Adrenal gland (tissue), 12 donors: Measurements from ENCODE around the gene APLP2. TPM values are rescaled to one million over a fixed set of nuclear protein-coding genes. Genes with fewer than 3 reads are reported as not detected.

ENCODE experiments used
- DNase-seq, 7 donors: peaks; one replicate each; pipeline ENCODE4 v3.0.0-alpha.2; 2019 to 2020
- H3K27ac ChIP-seq, 5 donors: fragments of 200-600 bp; sonication (generic) in 4 of 5; 1 replicate in 3 of 5; 2 replicates in 2 of 5; pipeline versions ENCODE4 v1.5.1 to v1.8.0; 2016 to 2020; ENCODE audit warnings: mild to moderate bottlenecking in 1 of 5
- H3K27me3 ChIP-seq: fragments of 200-600 bp; 2 replicates; pipeline ENCODE4 v1.8.0; 2021
- H3K36me3 ChIP-seq, 2 donors: fragments of 200-600 bp; replicated peaks in 1 of 2; 1 replicate in 1 of 2; 2 replicates in 1 of 2; pipeline versions ENCODE4 v1.5.1 to v1.8.0; 2018 to 2022
- H3K4me1 ChIP-seq, 2 donors: fragments of 200-600 bp; replicated peaks in 1 of 2; 1 replicate in 1 of 2; 2 replicates in 1 of 2; pipeline versions ENCODE4 v1.5.1 to v1.8.0; 2018 to 2021
- H3K4me3 ChIP-seq, 4 donors: fragments of 200-600 bp; sonication (generic) in 3 of 4; one replicate each; pipeline ENCODE4 v1.5.1; 2016 to 2018
- H3K9me3 ChIP-seq, 3 donors: fragments of 200-600 bp; sonication (generic) in 1 of 3; replicated peaks in 1 of 3; 1 replicate in 2 of 3; 2 replicates in 1 of 3; pipeline versions ENCODE4 v1.5.1 to v1.8.0; 2016 to 2021
- POLR2A ChIP-seq, 2 donors: fragments of 450-650 bp; IDR thresholded peaks; one replicate each; pipeline ENCODE4 v1.6.1; 2017; ENCODE audit warnings: antibody characterized with exemption in 2 of 2, mild to moderate bottlenecking in 2 of 2, moderate library complexity in 1 of 2
- WGBS, 4 donors: extraction: QIAGEN DNeasy Blood & Tissue Kit in 2 of 4; methylation state at CpG; one replicate each; pipeline versions ENCODE4 v1.1.5 to v1.1.7; 2013 to 2017; 5-methylcytosine and 5-hydroxymethylcytosine counted together
- intact Hi-C, 2 donors: fragments of 100-400 bp; cut with DNase I; formaldehyde crosslinking; loops; one replicate each; pipeline versions ENCODE4 v1.14.1 to v1.15.0; 2022 to 2023
- polyA plus RNA-seq, 3 donors: library from polyadenylated mRNA; stranded (reverse); fragments of 200-250 nt in 2 of 3; fragments of 350-450 nt in 1 of 3; fragmentation: Illumina TruSeq in 1 of 3; extraction: RNeasy Lipid Tissue Mini Kit (QIAGEN cat#74804) in 1 of 3; gene quantifications; one replicate each; pipeline ENCODE4 v1.2.3, GENCODE V29; 2013 to 2014
- total RNA-seq, 9 donors: library from RNA; depleted of rRNA in 4 of 9; stranded (reverse); fragments of >200 nt in 4 of 9; fragments of 120-200 nt in 1 of 9; fragmentation: NEBNext Ultra II Directional in 1 of 9; extraction: Animal tissue kit (Norgen Biotek cat#: 25700) in 1 of 9; gene quantifications; one replicate each; pipeline versions ENCODE4 v1.1.0 to v1.2.4, GENCODE V29; 2013 to 2023
- TF ChIP-seq, protein P1 (sequence below), 6 experiments: fragments of 450-650 bp in 4 of 6; fragments of 200-600 bp in 2 of 6; sonication (generic) in 1 of 6; IDR thresholded peaks; 1 replicate in 5 of 6; 2 replicates in 1 of 6; pipeline versions ENCODE4 v1.5.1 to v1.8.0; 2016 to 2021; ENCODE audit warnings: antibody characterized with exemption in 6 of 6, mild to moderate bottlenecking in 2 of 6, moderate library complexity in 1 of 6
- donor health status: healthy with polysubstance abuse.
- donor health status: Bipolar disorder and iron deficiency.
- donor health status: DM: yes; HTN: yes; CAD: no.
- donor health status: DM: no; HTN: no; CAD: no.
- donor health status: DM: no; HTN: no; CAD: no.
- donor health status: DM: yes; HTN: yes; CAD: no.

Gene APLP2
- total and polyA plus RNA-seq, 12 donors = 85.0 to 374 (median 273) TPM

DNA sequence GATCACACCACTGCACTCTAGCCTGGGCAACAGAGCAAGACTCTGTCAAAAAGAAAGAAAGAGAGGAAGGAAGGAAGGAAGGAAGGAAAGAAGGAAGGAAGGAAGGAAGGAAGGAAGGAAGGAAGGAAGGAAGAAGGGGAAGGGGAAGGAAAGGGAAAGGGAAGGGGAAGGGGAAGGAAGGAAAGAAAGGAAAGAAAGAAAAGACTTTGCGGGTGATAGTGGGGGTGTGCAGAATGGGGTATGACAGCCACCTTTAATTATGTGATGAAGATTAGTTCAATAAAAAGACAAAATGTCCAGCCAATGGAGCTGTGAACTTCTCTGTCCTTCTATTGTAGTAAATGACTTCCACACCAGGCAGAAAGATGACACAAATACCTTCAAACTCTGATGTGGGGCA, 8.7 kb upstream of the APLP2 start:
- no peaks in the 10 kb centered on the region for H3K36me3 ChIP-seq
- intact Hi-C loops = loop anchor here in 1 of 2 donors (5.0 kb wide), 1 partner anchor 54 kb away; no protein-coding TSS in a partner anchor

GRCh38 chr11:130062026-130062425, 7.7 kb upstream of the APLP2 start:
- Histone ChIP-seq H3K9me3 (no peaks in the 10 kb centered on the region), H3K36me3 (no peaks in the 10 kb centered on the region), H3K27ac (no peak overlapping the region), H3K4me3 (no peak overlapping the region), H3K27me3 (peaks cover 4% of the 10 kb centered on the region), H3K4me1 (no peaks in the 10 kb centered on the region)
- DNase-seq = no peak
- no peak for TF ChIP-seq POLR2A (IDR thresholded peaks at IDR 0.05)
- TF ChIP-seq, protein P1, sequence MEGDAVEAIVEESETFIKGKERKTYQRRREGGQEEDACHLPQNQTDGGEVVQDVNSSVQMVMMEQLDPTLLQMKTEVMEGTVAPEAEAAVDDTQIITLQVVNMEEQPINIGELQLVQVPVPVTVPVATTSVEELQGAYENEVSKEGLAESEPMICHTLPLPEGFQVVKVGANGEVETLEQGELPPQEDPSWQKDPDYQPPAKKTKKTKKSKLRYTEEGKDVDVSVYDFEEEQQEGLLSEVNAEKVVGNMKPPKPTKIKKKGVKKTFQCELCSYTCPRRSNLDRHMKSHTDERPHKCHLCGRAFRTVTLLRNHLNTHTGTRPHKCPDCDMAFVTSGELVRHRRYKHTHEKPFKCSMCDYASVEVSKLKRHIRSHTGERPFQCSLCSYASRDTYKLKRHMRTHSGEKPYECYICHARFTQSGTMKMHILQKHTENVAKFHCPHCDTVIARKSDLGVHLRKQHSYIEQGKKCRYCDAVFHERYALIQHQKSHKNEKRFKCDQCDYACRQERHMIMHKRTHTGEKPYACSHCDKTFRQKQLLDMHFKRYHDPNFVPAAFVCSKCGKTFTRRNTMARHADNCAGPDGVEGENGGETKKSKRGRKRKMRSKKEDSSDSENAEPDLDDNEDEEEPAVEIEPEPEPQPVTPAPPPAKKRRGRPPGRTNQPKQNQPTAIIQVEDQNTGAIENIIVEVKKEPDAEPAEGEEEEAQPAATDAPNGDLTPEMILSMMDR (IDR thresholded peaks at IDR 0.05) = no peak
- intact Hi-C loops = loop anchor here in 1 of 2 donors (5.0 kb wide), 1 partner anchor 55 kb away; no protein-coding TSS in a partner anchor
- 68 to 85% (median 79%) methylated on average over 4 of the region's 4 CpGs for WGBS, 4 donors

More for the DNA sequence above, 8.7 kb upstream of the APLP2 start:
- Histone ChIP-seq H3K27me3 (peaks cover 4% of the 10 kb centered on the region), H3K4me3 (no peak overlapping the region), H3K9me3 (no peaks in the 10 kb centered on the region), H3K27ac (no peak overlapping the region), H3K4me1 (no peaks in the 10 kb centered on the region)
- no peak for DNase-seq
- TF ChIP-seq, protein P1 (IDR thresholded peaks at IDR 0.05) = no peak
- TF ChIP-seq POLR2A (IDR thresholded peaks at IDR 0.05) = no peak
- WGBS, 4 donors = 66 to 100% (median 81%) methylated on average over 1 of the region's 1 CpG

DNA sequence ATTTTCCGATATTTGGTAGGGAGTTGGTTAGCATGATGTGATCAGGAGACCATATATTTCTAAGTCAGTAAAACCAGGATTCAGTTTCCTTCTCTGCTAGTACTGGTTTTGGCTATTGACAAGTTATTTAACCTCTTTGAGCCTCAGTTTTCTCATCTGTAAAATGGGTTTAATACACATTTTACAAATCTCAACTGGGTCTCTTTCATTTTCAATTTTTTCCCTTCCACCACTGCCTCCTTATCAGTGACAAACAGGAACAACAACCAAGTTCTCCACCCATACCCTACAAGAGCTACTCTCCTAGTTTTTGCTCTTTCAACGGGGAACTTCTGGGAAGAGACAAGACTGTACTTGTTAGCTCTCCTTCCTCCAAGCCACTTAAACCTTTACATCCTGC, 6.2 kb upstream of the APLP2 start:
- 83 to 94% (median 90%) methylated on average over 2 of the region's 2 CpGs for WGBS, 4 donors
- intact Hi-C loops = loop anchor here in 1 of 2 donors (5.0 kb wide), 1 partner anchor 56 kb away; no protein-coding TSS in a partner anchor
- no peak for TF ChIP-seq POLR2A (IDR thresholded peaks at IDR 0.05)
- TF ChIP-seq, protein P1 (IDR thresholded peaks at IDR 0.05) = no peak
- no peak overlapping the region for H3K4me3 ChIP-seq
- H3K9me3 ChIP-seq = no peaks in the 10 kb centered on the region
- H3K27ac ChIP-seq = no peak overlapping the region
- H3K36me3 ChIP-seq = no peaks in the 10 kb centered on the region
- H3K4me1 ChIP-seq = peaks cover 3 to 5% of the 10 kb centered on the region in 2 donors
- no peak for DNase-seq
- H3K27me3 ChIP-seq = peaks cover 4% of the 10 kb centered on the region

GRCh38 chr11:130064596-130064995, 5.1 kb upstream of the APLP2 start:
- no peak overlapping the region for H3K4me3 ChIP-seq
- H3K27me3 ChIP-seq = peaks cover 4% of the 10 kb centered on the region
- intact Hi-C loops = loop anchor here in 1 of 2 donors (5.0 kb wide), 1 partner anchor 57 kb away; no protein-coding TSS in a partner anchor
- H3K36me3 ChIP-seq = no peaks in the 10 kb centered on the region
- peaks cover 7 to 10% of the 10 kb centered on the region in 2 donors for H3K4me1 ChIP-seq
- TF ChIP-seq, protein P1 (IDR thresholded peaks at IDR 0.05) = no peak
- no peak for TF ChIP-seq POLR2A (IDR thresholded peaks at IDR 0.05)
- H3K9me3 ChIP-seq = no peaks in the 10 kb centered on the region
- no peak for DNase-seq
- no peak overlapping the region for H3K27ac ChIP-seq
- WGBS, 4 donors = 54 to 78% (median 71%) methylated on average over 3 to 4 of the region's 4 CpGs
